WTC11 (cell line): Measurements from ENCODE around the gene LUC7L3. TPM values are rescaled to one million over a fixed set of nuclear protein-coding genes. Genes with fewer than 3 reads are reported as not detected.

Experiments used
- ATAC-seq: fragments of 200-7000 bp; cut with Tn5 transposase; 2 replicates; pipeline ENCODE4 v1.10.0; 2021; ENCODE audit warnings: mild to moderate bottlenecking, moderate library complexity
- CTCF ChIA-PET: fragments of 300-600 bp; sonication (Branson Sonifier 250); formaldehyde crosslinking; loops from one replicate; lab custom pipeline; 2021; ENCODE audit warnings: antibody characterized with exemption; lab: Charles Lee
- POLR2A ChIA-PET: fragments of 350-600 bp; sonication (Branson Sonifier 250); formaldehyde crosslinking; loops from one replicate; lab custom pipeline; 2021; ENCODE audit warnings: antibody characterized with exemption; lab: Charles Lee
- DNase-seq: peaks from one replicate; pipeline ENCODE4 v3.0.0; 2021; ENCODE audit warnings: low spot score
- H3K27ac Mint-ChIP-seq: 2 replicates; pipeline ENCODE4 v1.8.0; 2021; ENCODE audit warnings: mixed read lengths
- H3K27me3 Mint-ChIP-seq: 2 replicates; pipeline ENCODE4 v1.8.0; 2021; ENCODE audit warnings: low read depth, mild to moderate bottlenecking, moderate library complexity, mixed read lengths
- H3K36me3 Mint-ChIP-seq: 2 replicates; pipeline ENCODE4 v1.8.0; 2021; ENCODE audit warnings: mixed read lengths
- H3K4me1 Mint-ChIP-seq: 2 replicates; pipeline ENCODE4 v1.8.0; 2022; ENCODE audit warnings: mixed read lengths
- H3K4me3 Mint-ChIP-seq: 2 replicates; pipeline ENCODE4 v1.8.0; 2021; ENCODE audit warnings: mild to moderate bottlenecking, moderate library complexity, mixed read lengths
- H3K9me3 Mint-ChIP-seq: 2 replicates; pipeline ENCODE4 v1.8.0; 2021; ENCODE audit warnings: mixed read lengths
- ATF1 ChIP-seq: sonication (generic); formaldehyde crosslinking; IDR thresholded peaks from 2 replicates; pipeline ENCODE4 v1.8.1; 2023; ENCODE audit warnings: mild to moderate bottlenecking, moderate library complexity, missing genetic modification reagents
- CREB1 ChIP-seq: sonication (generic); formaldehyde crosslinking; IDR thresholded peaks from 2 replicates; pipeline ENCODE4 v1.8.0; 2023; ENCODE audit warnings: mild to moderate bottlenecking, missing genetic modification reagents
- CREM ChIP-seq: sonication (generic); formaldehyde crosslinking; IDR thresholded peaks from 2 replicates; pipeline ENCODE4 v1.8.1; 2022; ENCODE audit warnings: mild to moderate bottlenecking, missing genetic modification reagents, moderate library complexity
- ELF4 ChIP-seq: sonication (generic); formaldehyde crosslinking; IDR thresholded peaks from 2 replicates; pipeline ENCODE4 v1.8.1; 2022; ENCODE audit warnings: low read depth, mild to moderate bottlenecking, moderate library complexity, missing genetic modification reagents
- ETV6 ChIP-seq: sonication (generic); formaldehyde crosslinking; IDR thresholded peaks from 2 replicates; pipeline ENCODE4 v1.8.1; 2022; ENCODE audit warnings: mild to moderate bottlenecking, missing genetic modification reagents
- FOXP1 ChIP-seq: sonication (generic); formaldehyde crosslinking; IDR thresholded peaks from 2 replicates; pipeline ENCODE4 v1.8.0; 2022; ENCODE audit warnings: missing genetic modification reagents, mild to moderate bottlenecking, moderate library complexity, borderline replicate concordance
- GABPB1 ChIP-seq: sonication (generic); formaldehyde crosslinking; IDR thresholded peaks from 2 replicates; pipeline ENCODE4 v1.8.1; 2023; ENCODE audit warnings: mild to moderate bottlenecking, missing genetic modification reagents
- GTF2I ChIP-seq: fragments of 250-450 bp; sonication (Bioruptor Pico); conservative IDR thresholded peaks from 2 replicates; pipeline ENCODE4 v1.4.0; 2021; ENCODE audit warnings: mild to moderate bottlenecking
- IRF1 ChIP-seq: sonication (generic); formaldehyde crosslinking; IDR thresholded peaks from 2 replicates; pipeline ENCODE4 v1.8.0; 2023; ENCODE audit warnings: missing genetic modification reagents
- JAZF1 ChIP-seq: fragments of 250-450 bp; sonication (Bioruptor Pico); IDR thresholded peaks from 2 replicates; pipeline ENCODE4 v1.9.0; 2021; ENCODE audit warnings: moderate library complexity, mild to moderate bottlenecking, inconsistent platforms
- JUN ChIP-seq: sonication (generic); formaldehyde crosslinking; IDR thresholded peaks from 2 replicates; pipeline ENCODE4 v1.8.0; 2023; ENCODE audit warnings: mild to moderate bottlenecking, missing genetic modification reagents
- MLX ChIP-seq: sonication (generic); formaldehyde crosslinking; IDR thresholded peaks from 2 replicates; pipeline ENCODE4 v1.8.1; 2023; ENCODE audit warnings: mild to moderate bottlenecking, missing genetic modification reagents, moderate library complexity
- NFATC4 ChIP-seq: fragments of 250-450 bp; sonication (Bioruptor Pico); IDR thresholded peaks from 2 replicates; pipeline ENCODE4 v1.9.0; 2021; ENCODE audit warnings: mild to moderate bottlenecking
- RELA ChIP-seq: sonication (generic); formaldehyde crosslinking; IDR thresholded peaks from 2 replicates; pipeline ENCODE4 v1.8.1; 2022; ENCODE audit warnings: missing genetic modification reagents, mild to moderate bottlenecking, borderline replicate concordance
- SMAD3 ChIP-seq: sonication (generic); formaldehyde crosslinking; IDR thresholded peaks from 2 replicates; pipeline ENCODE4 v1.8.0; 2022; ENCODE audit warnings: missing genetic modification reagents, mild to moderate bottlenecking, borderline replicate concordance
- SP1 ChIP-seq: sonication (generic); formaldehyde crosslinking; conservative IDR thresholded peaks from 2 replicates; pipeline ENCODE4 v1.8.1; 2022; ENCODE audit warnings: missing genetic modification reagents
- TEAD1 ChIP-seq: sonication (generic); formaldehyde crosslinking; IDR thresholded peaks from 2 replicates; pipeline ENCODE4 v1.8.0; 2022; ENCODE audit warnings: mild to moderate bottlenecking, missing genetic modification reagents
- USF1 ChIP-seq: sonication (generic); formaldehyde crosslinking; IDR thresholded peaks from 2 replicates; pipeline ENCODE4 v1.8.0; 2022; ENCODE audit warnings: mild to moderate bottlenecking, missing genetic modification reagents
- ZMAT4 ChIP-seq: fragments of 250-450 bp; sonication (Bioruptor Pico); IDR thresholded peaks from 2 replicates; pipeline ENCODE4 v1.9.0; 2021; ENCODE audit warnings: mild to moderate bottlenecking
- ZNF138 ChIP-seq: sonication (generic); formaldehyde crosslinking; conservative IDR thresholded peaks from 2 replicates; pipeline ENCODE4 v1.8.1; 2022; ENCODE audit warnings: mild to moderate bottlenecking, moderate library complexity, missing genetic modification reagents
- ZNF232 ChIP-seq: sonication (generic); formaldehyde crosslinking; IDR thresholded peaks from 2 replicates; pipeline ENCODE4 v1.8.0; 2022; ENCODE audit warnings: mild to moderate bottlenecking, missing genetic modification reagents
- ZNF423 ChIP-seq: fragments of 250-450 bp; sonication (Bioruptor Pico); IDR thresholded peaks from 2 replicates; pipeline ENCODE4 v2.1.2; 2022; ENCODE audit warnings: mild to moderate bottlenecking, moderate library complexity
- total RNA-seq: library from RNA; stranded (reverse); gene quantifications from 3 replicates; pipeline ENCODE4 v1.2.3, GENCODE V29; 2021
- TF ChIP-seq, protein P1 (sequence below): sonication (generic); formaldehyde crosslinking; conservative IDR thresholded peaks from 2 replicates; pipeline ENCODE4 v1.8.1; 2023; ENCODE audit warnings: mild to moderate bottlenecking, low read depth, missing genetic modification reagents, moderate library complexity
- TF ChIP-seq, protein P2 (sequence below): sonication (generic); formaldehyde crosslinking; IDR thresholded peaks from 2 replicates; pipeline ENCODE4 v1.8.0; 2023; ENCODE audit warnings: missing genetic modification reagents, mild to moderate bottlenecking, borderline replicate concordance
- TF ChIP-seq, protein P3 (sequence below): sonication (generic); formaldehyde crosslinking; IDR thresholded peaks from 2 replicates; pipeline ENCODE4 v1.8.1; 2023; ENCODE audit warnings: mild to moderate bottlenecking, missing genetic modification reagents, moderate library complexity

LUC7L3 gene
- total RNA-seq, 1 experiment from 2014 or later = 190 TPM

GRCh38 chr17:50707289-50708049, 11.9 kb upstream of the LUC7L3 start, which contains the start of gene ANKRD40:
Gene ANKRD40 (minus strand): TSS chr17:50707914. CDS start chr17:50707654, 260 bp downstream.
- ChIA-PET CTCF (interaction anchor here (1.0 to 1.2 kb wide), 4 partner anchors 12 to 147 kb away, joined by 3 to 6 read pairs (median 4); partner anchors contain the start of genes CACNA1G and LUC7L3), POLR2A (interaction anchor here (0.5 kb wide), 1 partner anchor 10 kb away, joined by 4 read pairs; no protein-coding TSS in a partner anchor)
- peak within 1 kb of the TSS; percentile 91 for H3K4me3 Mint-ChIP-seq
- DNase-seq (peak; percentile 70), ATAC-seq (peak; percentile 76)
- H3K27ac Mint-ChIP-seq = peak within 1 kb of the TSS; percentile 91
- peaks cover 12% of the 10 kb centered on the region for H3K36me3 Mint-ChIP-seq
- H3K4me1 Mint-ChIP-seq = peaks cover 28% of the 10 kb centered on the region
- no peaks in the 10 kb centered on the region for H3K9me3 Mint-ChIP-seq
- H3K27me3 Mint-ChIP-seq = no peaks in the 10 kb centered on the region
- TF ChIP-seq IRF1 (CRISPR knock-in tag) (peak; percentile 75; the same call in 1 of the 2 replicates), ZNF423 (peak; percentile 74), GABPB1 (CRISPR knock-in tag) (peak; percentile 65), CREM (CRISPR knock-in tag) (0 out of 2 replicates have a peak, but pooled peaks have one; percentile 39), FOXP1 (peak; percentile 33; the same call in 1 of the 2 replicates), ZNF138 (CRISPR knock-in tag) (no peak), ZMAT4 (no peak), USF1 (CRISPR knock-in tag) (peak; percentile 51; the same call in 1 of the 2 replicates), RELA (CRISPR knock-in tag) (no peak), SP1 (peak; percentile 35; the same call in 1 of the 2 replicates), ATF1 (no peak), ZNF232 (CRISPR knock-in tag) (0 out of 2 replicates have a peak, but pooled peaks have one; percentile 41), GTF2I (CRISPR knock-in tag) (no peak), NFATC4 (CRISPR knock-in tag) (no peak), JAZF1 (CRISPR knock-in tag) (no peak), CREB1 (no peak), ELF4 (no peak), ETV6 (0 out of 2 replicates have a peak, but pooled peaks have one; percentile 38), JUN (0 out of 2 replicates have a peak, but pooled peaks have one; percentile 31), MLX (CRISPR knock-in tag) (no peak), TEAD1 (no peak), SMAD3 (0 out of 2 replicates have a peak, but pooled peaks have one; percentile 34)
- TF ChIP-seq, protein P1, sequence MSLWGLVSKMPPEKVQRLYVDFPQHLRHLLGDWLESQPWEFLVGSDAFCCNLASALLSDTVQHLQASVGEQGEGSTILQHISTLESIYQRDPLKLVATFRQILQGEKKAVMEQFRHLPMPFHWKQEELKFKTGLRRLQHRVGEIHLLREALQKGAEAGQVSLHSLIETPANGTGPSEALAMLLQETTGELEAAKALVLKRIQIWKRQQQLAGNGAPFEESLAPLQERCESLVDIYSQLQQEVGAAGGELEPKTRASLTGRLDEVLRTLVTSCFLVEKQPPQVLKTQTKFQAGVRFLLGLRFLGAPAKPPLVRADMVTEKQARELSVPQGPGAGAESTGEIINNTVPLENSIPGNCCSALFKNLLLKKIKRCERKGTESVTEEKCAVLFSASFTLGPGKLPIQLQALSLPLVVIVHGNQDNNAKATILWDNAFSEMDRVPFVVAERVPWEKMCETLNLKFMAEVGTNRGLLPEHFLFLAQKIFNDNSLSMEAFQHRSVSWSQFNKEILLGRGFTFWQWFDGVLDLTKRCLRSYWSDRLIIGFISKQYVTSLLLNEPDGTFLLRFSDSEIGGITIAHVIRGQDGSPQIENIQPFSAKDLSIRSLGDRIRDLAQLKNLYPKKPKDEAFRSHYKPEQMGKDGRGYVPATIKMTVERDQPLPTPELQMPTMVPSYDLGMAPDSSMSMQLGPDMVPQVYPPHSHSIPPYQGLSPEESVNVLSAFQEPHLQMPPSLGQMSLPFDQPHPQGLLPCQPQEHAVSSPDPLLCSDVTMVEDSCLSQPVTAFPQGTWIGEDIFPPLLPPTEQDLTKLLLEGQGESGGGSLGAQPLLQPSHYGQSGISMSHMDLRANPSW (CRISPR knock-in tag) = no peak
- TF ChIP-seq, protein P2, sequence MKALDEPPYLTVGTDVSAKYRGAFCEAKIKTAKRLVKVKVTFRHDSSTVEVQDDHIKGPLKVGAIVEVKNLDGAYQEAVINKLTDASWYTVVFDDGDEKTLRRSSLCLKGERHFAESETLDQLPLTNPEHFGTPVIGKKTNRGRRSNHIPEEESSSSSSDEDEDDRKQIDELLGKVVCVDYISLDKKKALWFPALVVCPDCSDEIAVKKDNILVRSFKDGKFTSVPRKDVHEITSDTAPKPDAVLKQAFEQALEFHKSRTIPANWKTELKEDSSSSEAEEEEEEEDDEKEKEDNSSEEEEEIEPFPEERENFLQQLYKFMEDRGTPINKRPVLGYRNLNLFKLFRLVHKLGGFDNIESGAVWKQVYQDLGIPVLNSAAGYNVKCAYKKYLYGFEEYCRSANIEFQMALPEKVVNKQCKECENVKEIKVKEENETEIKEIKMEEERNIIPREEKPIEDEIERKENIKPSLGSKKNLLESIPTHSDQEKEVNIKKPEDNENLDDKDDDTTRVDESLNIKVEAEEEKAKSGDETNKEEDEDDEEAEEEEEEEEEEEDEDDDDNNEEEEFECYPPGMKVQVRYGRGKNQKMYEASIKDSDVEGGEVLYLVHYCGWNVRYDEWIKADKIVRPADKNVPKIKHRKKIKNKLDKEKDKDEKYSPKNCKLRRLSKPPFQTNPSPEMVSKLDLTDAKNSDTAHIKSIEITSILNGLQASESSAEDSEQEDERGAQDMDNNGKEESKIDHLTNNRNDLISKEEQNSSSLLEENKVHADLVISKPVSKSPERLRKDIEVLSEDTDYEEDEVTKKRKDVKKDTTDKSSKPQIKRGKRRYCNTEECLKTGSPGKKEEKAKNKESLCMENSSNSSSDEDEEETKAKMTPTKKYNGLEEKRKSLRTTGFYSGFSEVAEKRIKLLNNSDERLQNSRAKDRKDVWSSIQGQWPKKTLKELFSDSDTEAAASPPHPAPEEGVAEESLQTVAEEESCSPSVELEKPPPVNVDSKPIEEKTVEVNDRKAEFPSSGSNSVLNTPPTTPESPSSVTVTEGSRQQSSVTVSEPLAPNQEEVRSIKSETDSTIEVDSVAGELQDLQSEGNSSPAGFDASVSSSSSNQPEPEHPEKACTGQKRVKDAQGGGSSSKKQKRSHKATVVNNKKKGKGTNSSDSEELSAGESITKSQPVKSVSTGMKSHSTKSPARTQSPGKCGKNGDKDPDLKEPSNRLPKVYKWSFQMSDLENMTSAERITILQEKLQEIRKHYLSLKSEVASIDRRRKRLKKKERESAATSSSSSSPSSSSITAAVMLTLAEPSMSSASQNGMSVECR = no peak
- TF ChIP-seq, protein P3, sequence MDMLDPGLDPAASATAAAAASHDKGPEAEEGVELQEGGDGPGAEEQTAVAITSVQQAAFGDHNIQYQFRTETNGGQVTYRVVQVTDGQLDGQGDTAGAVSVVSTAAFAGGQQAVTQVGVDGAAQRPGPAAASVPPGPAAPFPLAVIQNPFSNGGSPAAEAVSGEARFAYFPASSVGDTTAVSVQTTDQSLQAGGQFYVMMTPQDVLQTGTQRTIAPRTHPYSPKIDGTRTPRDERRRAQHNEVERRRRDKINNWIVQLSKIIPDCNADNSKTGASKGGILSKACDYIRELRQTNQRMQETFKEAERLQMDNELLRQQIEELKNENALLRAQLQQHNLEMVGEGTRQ (CRISPR knock-in tag) = peak; percentile 46; the same call in 1 of the 2 replicates
